Mesodermal cell (in vitro differentiated cells): ENCODE data around the gene GNAT3. TPM values are rescaled to one million over a fixed set of nuclear protein-coding genes. Genes with fewer than 3 reads are reported as not detected.

Source experiments
- H3K27ac ChIP-seq: 2 replicates; pipeline ENCODE4 v1.7.0; 2013; ENCODE audit warnings: mild to moderate bottlenecking, low read depth, low read length, moderate library complexity; ENCODE audit not compliant: severe bottlenecking
- H3K36me3 ChIP-seq: 2 replicates; pipeline ENCODE4 v1.7.1; 2013; ENCODE audit warnings: mild to moderate bottlenecking, low read length, moderate library complexity; ENCODE audit not compliant: control insufficient read depth, insufficient read depth
- H3K4me1 ChIP-seq: one replicate; pipeline ENCODE4 v1.7.1; 2013; ENCODE audit warnings: mild to moderate bottlenecking, low read length; ENCODE audit not compliant: insufficient read depth, control insufficient read depth, poor library complexity, severe bottlenecking
- H3K4me3 ChIP-seq: 2 replicates; pipeline ENCODE4 v1.7.0; 2013; ENCODE audit warnings: low read length, control low read depth, mild to moderate bottlenecking; ENCODE audit not compliant: insufficient read depth, poor library complexity, severe bottlenecking; ENCODE audit errors: extremely low read depth
- H3K9me3 ChIP-seq: 2 replicates; pipeline ENCODE4 v1.7.1; 2013; ENCODE audit warnings: mild to moderate bottlenecking, low read length, moderate library complexity; ENCODE audit not compliant: control insufficient read depth
- WGBS, 2 experiments: methylation state at CpG; one replicate each; pipeline ENCODE4 v1.1.5; 2013; ENCODE audit warnings: missing lambda C conversion rate in 2 of 2; ENCODE audit not compliant: insufficient coverage in 2 of 2; 5-methylcytosine and 5-hydroxymethylcytosine counted together
- polyA plus RNA-seq, 2 experiments: library from polyadenylated mRNA; stranded (reverse); fragments of 50-300 nt; gene quantifications; one replicate each; pipeline ENCODE4 v1.2.3, GENCODE V29; 2013

Gene GNAT3
- polyA plus RNA-seq (2013, experiment 1 of 2), result not detected
- not detected for polyA plus RNA-seq (2013, experiment 2 of 2)

DNA sequence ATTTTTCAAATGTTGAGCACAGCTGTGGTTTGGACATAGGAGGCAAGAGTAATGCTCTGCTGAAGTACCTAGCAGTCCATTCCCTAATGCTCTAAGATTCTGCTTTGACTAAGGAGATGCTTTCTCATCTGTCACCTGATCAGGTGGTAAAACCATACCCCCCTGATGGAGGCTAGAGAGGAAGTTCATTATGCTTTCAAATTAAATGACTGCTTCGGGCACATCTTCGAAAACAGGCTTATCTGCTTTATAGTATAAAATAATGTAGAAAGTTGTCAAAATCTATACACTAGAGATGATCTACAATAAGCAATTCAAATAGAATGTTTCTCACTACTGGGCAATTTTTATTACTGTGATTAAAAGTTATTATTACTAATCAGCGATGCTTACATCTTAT is at the start of gene GNAT3:
GNAT3 (minus strand) TSS at position 101 of the 400 bp plus-strand sequence. CDS start 138 bp downstream, outside the sequence.
- no peak within 1 kb of the TSS for H3K4me3 ChIP-seq
- H3K36me3 ChIP-seq, result no peaks in the 10 kb centered on the region
- H3K9me3 ChIP-seq, result no peaks in the 10 kb centered on the region
- H3K27ac ChIP-seq, result no peak within 1 kb of the TSS
- WGBS, 2 experiments, result no CpG with 5 or more reads among the region's 3 CpGs
- no peaks in the 10 kb centered on the region for H3K4me1 ChIP-seq

DNA sequence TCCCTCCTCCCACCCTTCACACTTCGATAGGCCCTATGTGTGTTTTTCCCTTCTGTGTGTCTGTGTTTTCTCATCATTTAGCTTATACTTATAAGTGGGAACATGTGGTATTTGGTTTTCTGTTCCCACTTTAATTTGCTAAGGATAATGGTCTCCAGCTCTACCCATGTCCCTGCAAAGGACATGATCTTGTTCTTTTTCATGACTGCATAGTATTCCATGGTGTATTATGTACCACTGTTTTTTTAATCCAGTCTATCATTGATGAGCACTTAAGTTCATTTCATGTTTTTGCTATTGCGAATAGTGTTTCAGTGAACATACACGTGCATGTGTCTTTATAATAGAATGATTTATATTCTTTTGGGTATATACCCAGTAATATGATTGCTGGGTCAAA is 46.3 kb upstream of the GNAT3 start:
- 100% methylated on average over 1 of the region's 3 CpGs; no CpG with 5 or more reads in 1 of the 2 experiments for WGBS, 2 experiments
- Histone ChIP-seq H3K4me3 (no peak overlapping the region), H3K4me1 (no peaks in the 10 kb centered on the region), H3K27ac (no peak overlapping the region), H3K36me3 (no peaks in the 10 kb centered on the region), H3K9me3 (peaks cover 12% of the 10 kb centered on the region)

DNA sequence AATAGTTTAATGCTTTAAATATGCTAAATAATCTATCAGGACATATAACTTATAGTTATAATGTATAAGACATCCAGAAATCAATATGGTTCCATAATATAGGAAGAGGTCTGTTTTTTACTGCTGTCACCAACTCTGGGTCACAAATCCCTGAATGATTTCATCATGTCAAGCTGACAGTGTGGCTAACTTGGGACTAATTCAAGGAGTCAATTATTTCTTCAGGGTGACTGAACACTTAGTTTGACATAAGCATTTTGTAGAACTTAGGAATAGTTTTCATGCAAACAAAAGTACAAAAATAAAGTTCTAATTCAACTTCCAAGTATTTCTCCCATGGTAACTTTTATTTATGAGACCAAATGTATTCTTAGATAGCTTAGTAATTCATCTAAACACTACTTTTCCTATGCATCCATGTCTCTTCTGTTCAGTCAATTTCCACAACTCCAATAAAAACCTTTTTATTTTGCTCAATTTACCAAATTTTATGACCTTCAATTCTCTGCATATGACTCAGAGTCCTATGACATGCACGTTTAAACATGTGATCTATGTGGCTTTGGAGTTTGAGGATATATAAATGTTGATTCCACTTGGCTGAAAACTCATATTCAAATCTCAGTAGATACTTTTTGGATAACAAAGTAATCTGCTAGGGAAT is 40.3 kb upstream of the GNAT3 start:
- H3K4me1 ChIP-seq, result no peaks in the 10 kb centered on the region
- no peaks in the 10 kb centered on the region for H3K36me3 ChIP-seq
- no CpG with 5 or more reads among the region's 1 CpG for WGBS, 2 experiments
- no peak overlapping the region for H3K4me3 ChIP-seq
- H3K9me3 ChIP-seq, result no peaks in the 10 kb centered on the region
- H3K27ac ChIP-seq, result no peak overlapping the region

DNA sequence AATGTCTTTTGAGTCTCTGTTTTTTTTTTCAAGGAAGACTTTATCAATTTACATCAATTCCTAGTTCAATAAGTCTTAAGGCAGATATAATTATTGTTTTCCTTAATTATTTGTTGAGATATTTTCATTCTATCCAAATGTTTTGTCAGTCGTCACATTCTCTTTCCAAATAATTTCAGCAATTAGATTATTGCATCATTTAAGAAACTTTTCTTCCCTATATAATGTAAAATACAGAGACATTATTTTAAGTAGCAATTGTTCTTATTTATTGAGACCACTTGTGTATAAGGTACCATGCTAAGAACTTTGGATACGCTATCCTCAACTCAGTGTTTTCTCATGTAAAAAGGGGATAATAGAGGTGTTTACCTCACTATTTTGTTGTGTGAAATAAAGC is 38.1 kb upstream of the GNAT3 start:
- no CpG with 5 or more reads among the region's 2 CpGs for WGBS, 2 experiments
- H3K4me3 ChIP-seq, result no peak overlapping the region

DNA sequence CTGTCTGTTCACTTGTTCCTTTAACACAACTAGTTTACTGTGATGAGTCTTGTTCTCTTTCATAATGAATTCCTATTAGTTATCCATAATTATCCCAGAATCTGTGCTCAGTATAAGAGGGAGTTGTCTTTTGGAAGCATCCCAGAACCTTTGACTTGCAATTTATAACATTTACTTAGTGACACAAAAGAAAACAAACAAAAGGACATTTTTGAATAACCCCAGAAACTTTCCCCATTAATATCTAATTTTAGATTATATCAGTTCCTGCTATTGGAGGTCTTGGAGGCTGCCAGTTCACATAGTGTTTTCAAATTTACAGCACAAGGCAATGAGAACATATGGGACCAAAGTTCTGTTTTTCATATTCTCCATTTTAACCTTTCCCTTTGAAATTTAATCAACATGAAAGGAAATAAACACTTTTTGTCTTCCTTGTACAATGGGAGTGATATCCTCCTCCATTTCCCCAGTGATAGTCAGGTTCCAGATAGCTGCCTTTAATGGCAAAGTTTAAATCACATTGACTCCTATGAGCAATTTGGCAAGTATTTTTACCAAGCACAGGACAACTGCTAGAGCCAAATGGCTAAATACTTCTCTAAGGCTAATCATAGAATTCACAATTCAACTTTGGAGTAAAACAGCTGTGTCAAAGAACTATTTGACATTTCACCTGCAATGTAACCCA is 37.1 kb upstream of the GNAT3 start:
- no peaks in the 10 kb centered on the region for H3K4me1 ChIP-seq
- H3K4me3 ChIP-seq, result no peak overlapping the region
- no peak overlapping the region for H3K27ac ChIP-seq
- H3K9me3 ChIP-seq, result peaks cover 4% of the 10 kb centered on the region
- H3K36me3 ChIP-seq, result no peaks in the 10 kb centered on the region

More for the DNA sequence above, 38.1 kb upstream of the GNAT3 start:
- H3K4me1 ChIP-seq, result no peaks in the 10 kb centered on the region
- no peaks in the 10 kb centered on the region for H3K36me3 ChIP-seq
- peaks cover 4% of the 10 kb centered on the region for H3K9me3 ChIP-seq
- no peak overlapping the region for H3K27ac ChIP-seq

DNA sequence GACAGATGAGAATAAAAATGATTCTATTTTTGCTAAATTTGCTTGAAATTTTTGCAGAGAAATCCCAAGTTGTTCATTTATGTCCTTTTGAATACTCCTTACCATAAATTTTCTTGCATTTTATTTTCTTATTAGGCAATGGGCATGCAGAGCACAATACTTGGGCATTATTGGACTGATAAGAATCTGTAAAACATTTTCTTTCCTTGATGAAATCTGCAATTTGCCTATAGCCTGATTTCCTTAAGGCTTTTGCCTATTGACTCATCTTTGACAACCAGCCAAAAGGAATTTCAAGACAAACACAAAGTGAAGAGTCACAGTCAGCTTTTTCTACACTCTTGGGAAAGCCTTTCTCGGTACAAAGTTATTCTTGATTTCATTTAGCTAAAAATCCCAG is 30.5 kb upstream of the GNAT3 start:
- no CpG with 5 or more reads among the region's 1 CpG for WGBS, 2 experiments
- Histone ChIP-seq H3K36me3 (no peaks in the 10 kb centered on the region), H3K4me1 (no peaks in the 10 kb centered on the region), H3K27ac (no peak overlapping the region), H3K4me3 (no peak overlapping the region), H3K9me3 (peaks cover 4% of the 10 kb centered on the region)

DNA sequence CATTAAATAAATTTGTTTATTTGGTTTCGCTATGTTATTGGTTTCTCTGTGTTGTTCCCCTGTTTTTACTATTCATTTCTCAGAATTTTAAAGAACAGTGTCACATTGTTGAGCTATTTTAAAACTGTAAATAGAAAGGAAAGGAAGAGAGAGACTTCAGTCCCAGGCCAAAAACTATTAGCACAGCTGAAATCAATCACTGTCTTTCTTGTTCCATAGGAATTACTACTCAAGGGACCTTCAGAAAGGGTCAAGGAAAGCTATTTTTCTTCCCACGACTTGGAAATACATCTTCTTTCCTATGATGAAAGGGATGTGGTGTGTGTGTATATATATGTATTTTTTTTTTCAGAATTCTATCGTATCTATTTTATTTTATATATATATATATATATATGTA is 29.0 kb upstream of the GNAT3 start:
- H3K36me3 ChIP-seq, result no peaks in the 10 kb centered on the region
- no peaks in the 10 kb centered on the region for H3K9me3 ChIP-seq
- no CpG with 5 or more reads among the region's 3 CpGs for WGBS, 2 experiments
- no peaks in the 10 kb centered on the region for H3K4me1 ChIP-seq
- H3K27ac ChIP-seq, result no peak overlapping the region
- H3K4me3 ChIP-seq, result no peak overlapping the region

DNA sequence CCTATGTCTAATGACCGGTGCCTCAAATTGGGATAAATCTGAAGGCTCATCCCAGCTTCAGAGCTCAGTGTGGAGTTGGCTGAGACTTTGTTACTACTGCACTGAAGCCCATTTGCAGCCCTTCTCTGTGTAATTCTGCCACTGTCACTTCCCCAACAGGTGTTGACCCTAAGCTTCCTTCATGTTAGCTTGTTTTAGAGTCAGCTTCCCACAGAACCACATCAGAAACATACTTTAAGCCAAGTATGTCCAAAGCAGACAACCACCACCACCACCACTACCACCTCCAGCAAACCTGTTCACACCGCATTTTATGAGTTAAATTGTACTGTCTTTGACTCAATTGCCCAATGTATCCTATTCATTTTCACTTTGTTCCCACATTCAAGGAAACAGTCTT is 25.2 kb upstream of the GNAT3 start:
- no peaks in the 10 kb centered on the region for H3K36me3 ChIP-seq
- no peak overlapping the region for H3K4me3 ChIP-seq
- H3K4me1 ChIP-seq, result no peaks in the 10 kb centered on the region
- no peak overlapping the region for H3K27ac ChIP-seq
- 88 to 95% methylated on average over 2 of the region's 2 CpGs for WGBS, 2 experiments
- H3K9me3 ChIP-seq, result peaks cover 6% of the 10 kb centered on the region

DNA sequence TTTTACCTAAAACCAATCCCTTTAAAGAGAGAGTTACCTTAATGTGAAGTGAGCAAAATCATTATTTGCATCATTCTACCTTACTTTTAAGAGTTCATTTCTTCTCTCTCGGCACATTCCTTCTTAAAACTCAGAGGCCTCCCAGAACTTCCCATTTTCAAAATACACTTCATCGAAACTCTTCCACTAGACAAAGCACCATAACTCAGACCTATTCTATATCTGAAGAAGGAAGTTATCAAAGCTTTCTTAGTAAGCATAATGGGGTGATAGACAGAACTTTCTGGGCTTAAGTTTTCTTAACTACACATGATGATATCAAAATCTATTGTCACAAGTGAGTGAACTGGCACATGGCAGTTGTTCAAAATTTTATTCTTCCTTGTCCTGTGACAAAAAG is 24.6 kb upstream of the GNAT3 start:
- 88% methylated on average over 1 of the region's 2 CpGs; no CpG with 5 or more reads in 1 of the 2 experiments for WGBS, 2 experiments
- Histone ChIP-seq H3K36me3 (no peaks in the 10 kb centered on the region), H3K9me3 (peaks cover 6% of the 10 kb centered on the region), H3K4me1 (no peaks in the 10 kb centered on the region), H3K4me3 (no peak overlapping the region), H3K27ac (no peak overlapping the region)

DNA sequence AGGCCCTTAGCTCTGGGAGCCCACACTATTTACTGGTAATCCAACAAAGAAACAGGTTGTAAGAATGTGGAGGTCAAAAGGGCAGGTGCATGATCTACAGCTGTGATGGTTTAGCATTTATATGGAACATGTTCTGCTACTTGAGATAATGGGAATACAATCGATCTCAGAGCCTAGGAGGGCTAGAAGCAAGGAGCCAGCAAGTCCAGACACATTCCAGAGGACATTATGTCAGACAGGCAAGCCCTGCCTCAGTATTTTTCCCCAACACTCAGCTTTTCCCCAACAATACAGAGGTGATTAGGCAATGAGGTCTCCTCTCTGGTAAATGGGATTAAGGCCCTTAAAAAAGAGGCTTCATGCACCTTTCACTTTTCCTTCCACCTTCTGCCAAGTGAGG is 21.4 kb upstream of the GNAT3 start:
- Histone ChIP-seq H3K9me3 (peaks cover 6% of the 10 kb centered on the region), H3K36me3 (no peaks in the 10 kb centered on the region), H3K4me1 (no peaks in the 10 kb centered on the region), H3K27ac (no peak overlapping the region), H3K4me3 (no peak overlapping the region)
- WGBS, 2 experiments, result 89% methylated on average over 1 of the region's 1 CpG; no CpG with 5 or more reads in 1 of the 2 experiments

DNA sequence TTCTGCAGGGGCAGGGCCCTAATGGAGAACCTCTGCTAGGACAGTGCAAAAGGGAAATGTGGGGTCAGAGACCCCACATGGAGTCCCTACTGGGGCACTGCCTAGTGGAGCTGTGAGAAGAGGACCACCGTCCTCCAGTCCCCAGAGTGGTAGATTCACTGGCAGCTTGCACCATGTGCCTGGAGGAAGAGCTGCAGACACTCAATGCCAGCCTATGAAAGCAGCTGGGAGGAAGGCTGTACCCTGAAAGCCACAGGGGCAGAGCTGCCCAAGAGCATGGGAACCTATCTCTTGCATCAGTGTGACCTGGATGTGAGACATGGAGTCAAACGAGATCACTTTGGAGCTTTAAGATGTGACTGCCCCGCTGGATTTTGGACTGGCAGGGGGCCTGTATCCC is 20.3 kb upstream of the GNAT3 start:
- WGBS, 2 experiments, result 88 to 92% methylated on average over 3 of the region's 3 CpGs
- Histone ChIP-seq H3K27ac (no peak overlapping the region), H3K36me3 (no peaks in the 10 kb centered on the region), H3K4me3 (no peak overlapping the region), H3K9me3 (peaks cover 6% of the 10 kb centered on the region), H3K4me1 (no peaks in the 10 kb centered on the region)
